Neural cell (in vitro differentiated cells): ENCODE results near the gene CAMK1. TPM values are rescaled to one million over a fixed set of nuclear protein-coding genes. Genes with fewer than 3 reads are reported as not detected.

Source experiments
- H2AFZ ChIP-seq: fragments of 200-600, 300-800 bp; sonication (generic), shearing (Covaris generic); 2 replicates; pipeline ENCODE4 v1.6.0; 2014; ENCODE audit warnings: low read depth, mild to moderate bottlenecking, antibody characterized with exemption, low read length, moderate library complexity
- H3F3A ChIP-seq: fragments of 200-600 bp; shearing (Covaris generic); 2 replicates; pipeline ENCODE4 v1.6.1; 2016; ENCODE audit warnings: mild to moderate bottlenecking, moderate library complexity, mixed read lengths, antibody characterized with exemption, low read length; ENCODE audit not compliant: insufficient read depth, poor library complexity, severe bottlenecking
- H3K27ac ChIP-seq: fragments of 200-600, 300-800 bp; sonication (generic), shearing (Covaris generic); 2 replicates; pipeline ENCODE4 v1.5.1; 2014; ENCODE audit warnings: mild to moderate bottlenecking, low read length, moderate library complexity
- H3K27me3 ChIP-seq: fragments of 300-800, 200-600 bp; sonication (generic), shearing (Covaris generic); 2 replicates; pipeline ENCODE4 v1.6.0; 2014; ENCODE audit warnings: mild to moderate bottlenecking, low read depth, low read length, moderate library complexity; ENCODE audit not compliant: insufficient read depth
- H3K36me3 ChIP-seq: fragments of 300-800, 200-600 bp; sonication (generic), shearing (Covaris generic); 2 replicates; pipeline ENCODE4 v1.5.1; 2014; ENCODE audit warnings: mild to moderate bottlenecking, antibody characterized with exemption, low read length, moderate library complexity; ENCODE audit not compliant: insufficient read depth
- H3K4me2 ChIP-seq: fragments of 300-800, 200-600 bp; sonication (generic), shearing (Covaris generic); 2 replicates; pipeline ENCODE4 v1.6.0; 2014; ENCODE audit warnings: mild to moderate bottlenecking, low read length
- H3K4me3 ChIP-seq: fragments of 300-800, 200-600 bp; sonication (generic), shearing (Covaris generic); 2 replicates; pipeline ENCODE4 v1.5.1; 2014; ENCODE audit warnings: mild to moderate bottlenecking, low read length, moderate library complexity
- H3K79me2 ChIP-seq: fragments of 200-600 bp; shearing (Covaris generic); replicated peaks from 2 replicates; pipeline ENCODE4 v1.6.0; 2014; ENCODE audit warnings: mild to moderate bottlenecking, low read length, moderate library complexity; ENCODE audit not compliant: insufficient read depth
- H3K9ac ChIP-seq: fragments of 300-800, 200-600 bp; sonication (generic), shearing (Covaris generic); 2 replicates; pipeline ENCODE4 v1.6.1; 2016; ENCODE audit warnings: mild to moderate bottlenecking, low read length, mixed read lengths
- H3K9me2 ChIP-seq: fragments of 200-600 bp; shearing (Covaris generic); 2 replicates; pipeline ENCODE4 v1.6.1; 2016; ENCODE audit warnings: mild to moderate bottlenecking, low read length, mixed read lengths; ENCODE audit not compliant: insufficient read depth
- H3K9me3 ChIP-seq: fragments of 200-600, 300-800 bp; sonication (generic), shearing (Covaris generic); 2 replicates; pipeline ENCODE4 v1.6.1; 2016; ENCODE audit warnings: mild to moderate bottlenecking, mixed run types, low read length, moderate library complexity, mixed read lengths
- H4K20me1 ChIP-seq: fragments of 200-600 bp; shearing (Covaris generic); 2 replicates; pipeline ENCODE4 v1.6.1; 2016; ENCODE audit warnings: mild to moderate bottlenecking, mixed run types; ENCODE audit not compliant: insufficient read depth
- EP300 ChIP-seq: fragments of 450-650 bp; conservative IDR thresholded peaks from 2 replicates; pipeline ENCODE4 v1.6.1; 2014; ENCODE audit warnings: antibody characterized with exemption, mild to moderate bottlenecking, moderate library complexity; ENCODE audit not compliant: poor library complexity, severe bottlenecking
- EZH2 ChIP-seq: fragments of 200-600, 300-800 bp; shearing (Covaris generic), sonication (generic); IDR thresholded peaks from 2 replicates; pipeline ENCODE4 v1.6.1; 2014; ENCODE audit warnings: antibody characterized with exemption, low read length, borderline replicate concordance, mild to moderate bottlenecking; ENCODE audit not compliant: insufficient read depth, poor library complexity, severe bottlenecking
- MXI1 ChIP-seq: fragments of 450-650 bp; conservative IDR thresholded peaks from 2 replicates; pipeline ENCODE4 v1.6.1; 2014; ENCODE audit warnings: antibody characterized with exemption, mild to moderate bottlenecking; ENCODE audit not compliant: poor library complexity, severe bottlenecking
- POLR2AphosphoS5 ChIP-seq: IDR thresholded peaks from 2 replicates; pipeline ENCODE4 v1.6.1; 2012
- RAD21 ChIP-seq: fragments of 450-650 bp; conservative IDR thresholded peaks from 2 replicates; pipeline ENCODE4 v1.6.1; 2014; ENCODE audit warnings: antibody characterized with exemption, mild to moderate bottlenecking, moderate library complexity
- SMC3 ChIP-seq: fragments of 450-650 bp; conservative IDR thresholded peaks from 2 replicates; pipeline ENCODE4 v1.6.1; 2014; ENCODE audit warnings: antibody characterized with exemption, mild to moderate bottlenecking, moderate library complexity; ENCODE audit not compliant: poor library complexity
- TAF1 ChIP-seq: IDR thresholded peaks from 2 replicates; pipeline ENCODE4 v1.6.1; 2012; ENCODE audit warnings: low read depth
- polyA plus RNA-seq: library from polyadenylated mRNA; depleted of rRNA; stranded (reverse); fragments of >200 nt; gene quantifications from 2 replicates; pipeline ENCODE4 v1.2.3, GENCODE V29; 2014
- TF ChIP-seq, protein P1 (sequence below): IDR thresholded peaks from 2 replicates; pipeline ENCODE4 v1.6.1; 2012; ENCODE audit warnings: borderline replicate concordance
- TF ChIP-seq, protein P2 (sequence below): fragments of 450-650 bp; IDR thresholded peaks from 2 replicates; pipeline ENCODE4 v1.5.1; 2014; ENCODE audit warnings: antibody characterized with exemption, mild to moderate bottlenecking, moderate library complexity; ENCODE audit not compliant: poor library complexity, severe bottlenecking

CAMK1 gene
- polyA plus RNA-seq, 1 donor from 2014 or later, result 18.7 TPM

DNA sequence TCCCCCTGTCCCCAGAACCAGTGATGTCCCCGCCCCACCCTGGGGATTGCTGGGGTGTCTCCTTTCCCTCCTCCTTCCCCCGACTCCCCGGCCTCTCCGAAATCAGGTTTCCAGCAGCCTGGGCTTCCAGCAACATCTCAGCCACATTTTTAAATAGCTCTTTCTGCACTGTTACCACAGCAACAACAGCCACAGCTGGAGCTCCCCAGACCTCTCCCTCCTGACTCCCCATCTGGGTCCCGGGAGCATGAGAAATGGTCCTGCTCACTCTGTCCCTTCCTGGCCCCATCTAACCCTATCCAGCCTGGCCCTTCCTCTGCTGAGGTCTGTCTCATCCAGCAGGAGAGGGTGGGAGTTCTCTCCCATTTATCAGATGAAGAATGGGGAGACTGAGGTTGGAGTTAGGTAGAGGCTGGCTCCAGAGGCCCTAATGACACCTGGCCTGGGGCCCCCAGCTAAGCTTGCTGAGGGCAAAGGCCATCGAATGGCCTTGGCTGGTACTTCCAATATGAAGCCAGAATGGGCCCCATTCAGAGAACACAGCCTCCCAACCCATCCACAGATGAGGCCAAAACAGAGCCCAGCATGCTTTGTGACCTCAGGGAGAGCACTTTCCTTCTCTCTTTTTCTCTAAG, 1.5 kb downstream of the CAMK1 start:
- Histone ChIP-seq H2AFZ (no peak overlapping the region), H3F3A (no peaks in the 10 kb centered on the region), H3K4me3 (no peak overlapping the region), H3K9me3 (no peaks in the 10 kb centered on the region), H3K27ac (no peak overlapping the region), H3K9ac (no peak overlapping the region), H3K9me2 (no peaks in the 10 kb centered on the region), H4K20me1 (no peaks in the 10 kb centered on the region), H3K4me2 (no peak overlapping the region), H3K27me3 (no peaks in the 10 kb centered on the region), H3K79me2 (no peaks in the 10 kb centered on the region), H3K36me3 (no peaks in the 10 kb centered on the region)
- TF ChIP-seq EZH2 (no peak), EP300 (no peak), SMC3 (no peak), MXI1 (no peak), TAF1 (no peak), POLR2AphosphoS5 (no peak), RAD21 (no peak)
- TF ChIP-seq, protein P1, sequence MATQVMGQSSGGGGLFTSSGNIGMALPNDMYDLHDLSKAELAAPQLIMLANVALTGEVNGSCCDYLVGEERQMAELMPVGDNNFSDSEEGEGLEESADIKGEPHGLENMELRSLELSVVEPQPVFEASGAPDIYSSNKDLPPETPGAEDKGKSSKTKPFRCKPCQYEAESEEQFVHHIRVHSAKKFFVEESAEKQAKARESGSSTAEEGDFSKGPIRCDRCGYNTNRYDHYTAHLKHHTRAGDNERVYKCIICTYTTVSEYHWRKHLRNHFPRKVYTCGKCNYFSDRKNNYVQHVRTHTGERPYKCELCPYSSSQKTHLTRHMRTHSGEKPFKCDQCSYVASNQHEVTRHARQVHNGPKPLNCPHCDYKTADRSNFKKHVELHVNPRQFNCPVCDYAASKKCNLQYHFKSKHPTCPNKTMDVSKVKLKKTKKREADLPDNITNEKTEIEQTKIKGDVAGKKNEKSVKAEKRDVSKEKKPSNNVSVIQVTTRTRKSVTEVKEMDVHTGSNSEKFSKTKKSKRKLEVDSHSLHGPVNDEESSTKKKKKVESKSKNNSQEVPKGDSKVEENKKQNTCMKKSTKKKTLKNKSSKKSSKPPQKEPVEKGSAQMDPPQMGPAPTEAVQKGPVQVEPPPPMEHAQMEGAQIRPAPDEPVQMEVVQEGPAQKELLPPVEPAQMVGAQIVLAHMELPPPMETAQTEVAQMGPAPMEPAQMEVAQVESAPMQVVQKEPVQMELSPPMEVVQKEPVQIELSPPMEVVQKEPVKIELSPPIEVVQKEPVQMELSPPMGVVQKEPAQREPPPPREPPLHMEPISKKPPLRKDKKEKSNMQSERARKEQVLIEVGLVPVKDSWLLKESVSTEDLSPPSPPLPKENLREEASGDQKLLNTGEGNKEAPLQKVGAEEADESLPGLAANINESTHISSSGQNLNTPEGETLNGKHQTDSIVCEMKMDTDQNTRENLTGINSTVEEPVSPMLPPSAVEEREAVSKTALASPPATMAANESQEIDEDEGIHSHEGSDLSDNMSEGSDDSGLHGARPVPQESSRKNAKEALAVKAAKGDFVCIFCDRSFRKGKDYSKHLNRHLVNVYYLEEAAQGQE, result no peak
- TF ChIP-seq, protein P2, sequence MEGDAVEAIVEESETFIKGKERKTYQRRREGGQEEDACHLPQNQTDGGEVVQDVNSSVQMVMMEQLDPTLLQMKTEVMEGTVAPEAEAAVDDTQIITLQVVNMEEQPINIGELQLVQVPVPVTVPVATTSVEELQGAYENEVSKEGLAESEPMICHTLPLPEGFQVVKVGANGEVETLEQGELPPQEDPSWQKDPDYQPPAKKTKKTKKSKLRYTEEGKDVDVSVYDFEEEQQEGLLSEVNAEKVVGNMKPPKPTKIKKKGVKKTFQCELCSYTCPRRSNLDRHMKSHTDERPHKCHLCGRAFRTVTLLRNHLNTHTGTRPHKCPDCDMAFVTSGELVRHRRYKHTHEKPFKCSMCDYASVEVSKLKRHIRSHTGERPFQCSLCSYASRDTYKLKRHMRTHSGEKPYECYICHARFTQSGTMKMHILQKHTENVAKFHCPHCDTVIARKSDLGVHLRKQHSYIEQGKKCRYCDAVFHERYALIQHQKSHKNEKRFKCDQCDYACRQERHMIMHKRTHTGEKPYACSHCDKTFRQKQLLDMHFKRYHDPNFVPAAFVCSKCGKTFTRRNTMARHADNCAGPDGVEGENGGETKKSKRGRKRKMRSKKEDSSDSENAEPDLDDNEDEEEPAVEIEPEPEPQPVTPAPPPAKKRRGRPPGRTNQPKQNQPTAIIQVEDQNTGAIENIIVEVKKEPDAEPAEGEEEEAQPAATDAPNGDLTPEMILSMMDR, result no peak

DNA sequence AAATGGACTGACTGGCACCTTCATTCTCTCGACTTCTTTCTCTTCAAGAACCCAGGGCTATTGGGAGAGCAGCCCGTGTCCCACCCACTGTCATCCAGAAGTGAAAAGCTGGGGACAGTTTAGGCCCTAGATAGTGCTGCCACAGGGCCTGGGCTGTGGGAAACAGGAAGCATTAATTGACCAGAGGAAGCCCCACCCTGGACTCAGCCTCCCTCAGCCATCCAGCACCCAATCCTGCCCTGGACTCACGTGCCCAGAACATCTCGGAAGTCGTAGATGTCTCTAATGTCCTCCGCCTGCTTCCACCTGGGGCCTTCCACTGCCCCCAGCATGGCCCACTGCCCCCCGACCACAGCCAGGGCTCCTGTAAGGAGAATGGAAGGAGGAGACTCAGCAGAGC, 2.3 kb downstream of the CAMK1 start:
- H3K9me3 ChIP-seq, result no peaks in the 10 kb centered on the region
- H3K4me3 ChIP-seq, result no peak overlapping the region
- no peaks in the 10 kb centered on the region for H3K9me2 ChIP-seq
- H4K20me1 ChIP-seq, result no peaks in the 10 kb centered on the region
- TF ChIP-seq EZH2 (no peak), SMC3 (no peak), TAF1 (no peak), MXI1 (no peak)
- TF ChIP-seq, protein P2, result no peak
- TF ChIP-seq, protein P1, result no peak
- no peak overlapping the region for H3K9ac ChIP-seq
- no peak overlapping the region for H2AFZ ChIP-seq
- no peaks in the 10 kb centered on the region for H3K27me3 ChIP-seq
- H3K4me2 ChIP-seq, result no peak overlapping the region
- no peak overlapping the region for H3K27ac ChIP-seq
- no peaks in the 10 kb centered on the region for H3F3A ChIP-seq
- H3K36me3 ChIP-seq, result no peaks in the 10 kb centered on the region
- H3K79me2 ChIP-seq, result no peaks in the 10 kb centered on the region
